C4-2B (cell line): ENCODE results near the gene EFCAB6.

Experiments
- CTCF ChIP-seq: fragments of 450-650 bp; conservative IDR thresholded peaks from 2 replicates; pipeline ENCODE4 v1.5.1; 2017; ENCODE audit warnings: mild to moderate bottlenecking
- ZFX ChIP-seq: fragments of 450-650 bp; IDR thresholded peaks from 2 replicates; pipeline ENCODE4 v1.6.1; 2017

- TF ChIP-seq CTCF (no peak), ZFX (no peak)
These were observed 332.1 kb downstream of the EFCAB6 start for GRCh38 chr22:43479962-43480361.
